Measurements from ENCODE around the gene PARD6B.

DNA sequence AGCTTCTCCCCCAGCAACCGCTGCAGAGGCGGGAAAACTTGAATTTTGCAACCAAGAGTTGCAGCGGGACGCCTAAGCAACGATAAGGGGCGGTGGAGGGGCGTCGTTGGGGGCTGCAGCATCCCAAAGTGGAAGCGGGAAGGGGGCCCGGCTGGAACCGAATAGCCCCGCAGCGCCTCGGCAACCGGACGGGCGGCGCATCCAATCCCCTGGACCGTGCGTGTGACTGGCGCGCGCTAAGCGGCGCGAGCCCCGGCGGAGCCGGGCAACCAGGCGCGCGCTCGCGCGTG, 670 bp upstream of the PARD6B start:
- TF ChIP-seq POLR2A (IDR thresholded peaks at IDR 0.05) (peak; percentile 36), POLR2AphosphoS5 (IDR thresholded peaks at IDR 0.05) (no peak)
- TF ChIP-seq, protein P1, sequence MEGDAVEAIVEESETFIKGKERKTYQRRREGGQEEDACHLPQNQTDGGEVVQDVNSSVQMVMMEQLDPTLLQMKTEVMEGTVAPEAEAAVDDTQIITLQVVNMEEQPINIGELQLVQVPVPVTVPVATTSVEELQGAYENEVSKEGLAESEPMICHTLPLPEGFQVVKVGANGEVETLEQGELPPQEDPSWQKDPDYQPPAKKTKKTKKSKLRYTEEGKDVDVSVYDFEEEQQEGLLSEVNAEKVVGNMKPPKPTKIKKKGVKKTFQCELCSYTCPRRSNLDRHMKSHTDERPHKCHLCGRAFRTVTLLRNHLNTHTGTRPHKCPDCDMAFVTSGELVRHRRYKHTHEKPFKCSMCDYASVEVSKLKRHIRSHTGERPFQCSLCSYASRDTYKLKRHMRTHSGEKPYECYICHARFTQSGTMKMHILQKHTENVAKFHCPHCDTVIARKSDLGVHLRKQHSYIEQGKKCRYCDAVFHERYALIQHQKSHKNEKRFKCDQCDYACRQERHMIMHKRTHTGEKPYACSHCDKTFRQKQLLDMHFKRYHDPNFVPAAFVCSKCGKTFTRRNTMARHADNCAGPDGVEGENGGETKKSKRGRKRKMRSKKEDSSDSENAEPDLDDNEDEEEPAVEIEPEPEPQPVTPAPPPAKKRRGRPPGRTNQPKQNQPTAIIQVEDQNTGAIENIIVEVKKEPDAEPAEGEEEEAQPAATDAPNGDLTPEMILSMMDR (IDR thresholded peaks at IDR 0.05) = no peak

Data from breast epithelium (tissue), 3 donors.